Mesothelial cell of epicardium (in vitro differentiated cells): ENCODE results near the gene B4GALT2. TPM values are rescaled to one million over a fixed set of nuclear protein-coding genes. Genes with fewer than 3 reads are reported as not detected.

Experiments
- DNase-seq, 2 experiments: peaks; one replicate each; pipeline ENCODE4 v3.0.0; 2021; ENCODE audit warnings: low spot score in 2 of 2; ENCODE audit not compliant: unreplicated experiment in 2 of 2
- H3K27ac Mint-ChIP-seq: 2 replicates; pipeline ENCODE4 v1.8.0; 2021; ENCODE audit warnings: mixed read lengths
- H3K27me3 Mint-ChIP-seq: 2 replicates; pipeline ENCODE4 v1.8.0; 2021; ENCODE audit warnings: low read depth, mixed read lengths
- H3K36me3 Mint-ChIP-seq: 2 replicates; pipeline ENCODE4 v1.8.0; 2021; ENCODE audit warnings: mixed read lengths
- H3K4me1 Mint-ChIP-seq: 2 replicates; pipeline ENCODE4 v1.8.0; 2021; ENCODE audit warnings: mixed read lengths
- H3K4me3 Mint-ChIP-seq: 2 replicates; pipeline ENCODE4 v1.8.0; 2021; ENCODE audit warnings: mild to moderate bottlenecking, moderate library complexity, mixed read lengths
- H3K9me3 Mint-ChIP-seq: 2 replicates; pipeline ENCODE4 v1.8.0; 2021; ENCODE audit warnings: mixed read lengths
- CTCF ChIP-seq: fragments of 200-600 bp; sonication (generic); IDR thresholded peaks from one replicate; pipeline ENCODE4 v1.5.0; 2021; ENCODE audit warnings: antibody characterized with exemption; ENCODE audit not compliant: unreplicated experiment
- total RNA-seq: library from RNA; stranded (reverse); gene quantifications from 3 replicates; pipeline ENCODE4 v1.2.1, GENCODE V29; 2021

The B4GALT2 gene
- total RNA-seq, 1 donor from 2014 or later = 55.8 TPM

GRCh38 chr1:43963006-43963405 lies 16.0 kb upstream of the B4GALT2 start:
- DNase-seq = no peak
- Mint-ChIP-seq H3K4me1 (no peaks in the 10 kb centered on the region), H3K9me3 (peaks cover 3% of the 10 kb centered on the region), H3K27ac (no peak overlapping the region), H3K4me3 (no peak overlapping the region), H3K27me3 (no peaks in the 10 kb centered on the region), H3K36me3 (peaks cover 9% of the 10 kb centered on the region)
- TF ChIP-seq CTCF = no peak

GRCh38 chr1:43963890-43964289 lies 15.1 kb upstream of the B4GALT2 start:
- H3K4me1 Mint-ChIP-seq = no peaks in the 10 kb centered on the region
- peaks cover 11% of the 10 kb centered on the region for H3K9me3 Mint-ChIP-seq
- no peaks in the 10 kb centered on the region for H3K27me3 Mint-ChIP-seq
- H3K27ac Mint-ChIP-seq = no peak overlapping the region
- no peak overlapping the region for H3K4me3 Mint-ChIP-seq
- TF ChIP-seq CTCF = no peak
- DNase-seq = no peak
- peaks cover 13% of the 10 kb centered on the region for H3K36me3 Mint-ChIP-seq

GRCh38 chr1:43965316-43965715 lies 13.7 kb upstream of the B4GALT2 start:
- no peaks in the 10 kb centered on the region for H3K27me3 Mint-ChIP-seq

GRCh38 chr1:43968348-43968948 lies 10.6 kb upstream of the B4GALT2 start:
- no peak for TF ChIP-seq CTCF
- peaks cover 13% of the 10 kb centered on the region for H3K36me3 Mint-ChIP-seq
- H3K4me1 Mint-ChIP-seq = peaks cover 15% of the 10 kb centered on the region
- H3K4me3 Mint-ChIP-seq = no peak overlapping the region
- H3K9me3 Mint-ChIP-seq = peaks cover 11% of the 10 kb centered on the region
- H3K27me3 Mint-ChIP-seq = no peaks in the 10 kb centered on the region
- H3K27ac Mint-ChIP-seq = no peak overlapping the region
- DNase-seq = no peak

More at GRCh38 chr1:43965316-43965715, 13.7 kb upstream of the B4GALT2 start:
- H3K4me3 Mint-ChIP-seq = no peak overlapping the region
- peaks cover 13% of the 10 kb centered on the region for H3K36me3 Mint-ChIP-seq
- no peak for DNase-seq
- H3K4me1 Mint-ChIP-seq = peaks cover 7% of the 10 kb centered on the region
- peaks cover 11% of the 10 kb centered on the region for H3K9me3 Mint-ChIP-seq
- no peak for TF ChIP-seq CTCF
- no peak overlapping the region for H3K27ac Mint-ChIP-seq

GRCh38 chr1:43969416-43969745 lies 9.6 kb upstream of the B4GALT2 start:
- no peak for DNase-seq
- Mint-ChIP-seq H3K4me1 (peaks cover 22% of the 10 kb centered on the region), H3K27ac (no peak overlapping the region), H3K9me3 (peaks cover 11% of the 10 kb centered on the region), H3K36me3 (peaks cover 13% of the 10 kb centered on the region), H3K27me3 (no peaks in the 10 kb centered on the region), H3K4me3 (peak overlapping the region; percentile 96)
- TF ChIP-seq CTCF = no peak
